Osteoblast (primary cell): ENCODE measurements around the gene LRRC4C. TPM values are rescaled to one million over a fixed set of nuclear protein-coding genes. Genes with fewer than 3 reads are reported as not detected.

Experiments used
- DNase-seq: peaks from one replicate; pipeline ENCODE4 v3.0.0; 2011; ENCODE audit warnings: low spot score, mixed read lengths; ENCODE audit not compliant: insufficient read length; ENCODE audit errors: missing footprints
- H2AFZ ChIP-seq: 2 replicates; pipeline ENCODE4 v1.6.0; 2011; ENCODE audit warnings: mild to moderate bottlenecking, low read length
- H3K27ac ChIP-seq: 2 replicates; pipeline ENCODE4 v1.5.1; 2011; ENCODE audit warnings: mild to moderate bottlenecking, low read depth, low read length, moderate library complexity
- H3K27me3 ChIP-seq: 2 replicates; pipeline ENCODE4 v1.6.0; 2012; ENCODE audit warnings: mild to moderate bottlenecking, control low read depth, inconsistent platforms, low read length, moderate library complexity; ENCODE audit not compliant: insufficient read depth
- H3K36me3 ChIP-seq: 2 replicates; pipeline ENCODE4 v1.5.1; 2011; ENCODE audit warnings: mild to moderate bottlenecking, low read length, control low read depth, moderate library complexity; ENCODE audit not compliant: insufficient read depth
- H3K4me1 ChIP-seq: 2 replicates; pipeline ENCODE4 v1.5.1; 2011; ENCODE audit warnings: mild to moderate bottlenecking, low read length, control low read depth, moderate library complexity; ENCODE audit not compliant: insufficient read depth
- H3K4me2 ChIP-seq: 2 replicates; pipeline ENCODE4 v1.6.0; 2011; ENCODE audit warnings: mild to moderate bottlenecking, low read length; ENCODE audit not compliant: insufficient read depth
- H3K4me3 ChIP-seq: fragments of 200-600 bp; sonication (generic); 3 replicates; pipeline ENCODE4 v1.5.1; 2012; ENCODE audit warnings: mild to moderate bottlenecking, low read length, inconsistent platforms; ENCODE audit not compliant: insufficient read depth
- H3K79me2 ChIP-seq: 2 replicates; pipeline ENCODE4 v1.6.0; 2012; ENCODE audit warnings: mild to moderate bottlenecking, low read length, control low read depth, inconsistent platforms; ENCODE audit not compliant: insufficient read depth
- H3K9me3 ChIP-seq: 2 replicates; pipeline ENCODE4 v1.5.1; 2011; ENCODE audit warnings: low read depth, low read length, control low read depth
- H4K20me1 ChIP-seq: 2 replicates; pipeline ENCODE4 v1.6.0; 2012; ENCODE audit warnings: mild to moderate bottlenecking, low read length, control low read depth; ENCODE audit not compliant: insufficient read depth
- total RNA-seq: library from RNA; depleted of rRNA; stranded (reverse); fragments of >200 nt; gene quantifications from 2 replicates; pipeline ENCODE4 v1.2.3, GENCODE V29; 2012
- TF ChIP-seq, protein P1 (sequence below): IDR thresholded peaks from 2 replicates; pipeline ENCODE4 v1.5.1; 2011; ENCODE audit warnings: mild to moderate bottlenecking, low read depth, low read length, moderate library complexity; ENCODE audit errors: extremely low read depth

The LRRC4C gene
- total RNA-seq, 1 donor, result 2.2 TPM

DNA sequence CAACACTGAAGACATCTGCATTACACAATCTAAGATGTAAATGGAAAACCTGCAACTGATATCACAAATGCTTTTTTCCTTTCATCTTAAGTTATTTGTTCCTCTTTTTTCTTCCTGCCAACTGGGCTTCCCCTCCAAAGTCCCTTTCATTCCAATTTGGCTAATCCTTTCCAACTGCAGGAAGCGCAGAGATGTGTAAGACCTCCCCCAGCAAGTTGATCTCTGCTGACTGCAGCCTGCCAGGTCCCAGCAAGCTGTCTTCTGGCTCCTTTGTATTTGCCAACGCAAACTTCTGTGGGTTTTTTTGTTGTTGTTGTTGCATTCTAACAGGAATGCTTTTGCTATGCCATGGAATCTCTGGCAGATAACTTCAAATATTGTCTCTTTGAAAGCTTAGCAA, 38.5 kb upstream of the LRRC4C start:
- Histone ChIP-seq H3K4me3 (no peak overlapping the region), H3K79me2 (no peaks in the 10 kb centered on the region), H3K36me3 (no peaks in the 10 kb centered on the region), H2AFZ (no peak overlapping the region), H3K27ac (no peak overlapping the region), H3K9me3 (no peaks in the 10 kb centered on the region), H4K20me1 (no peaks in the 10 kb centered on the region), H3K27me3 (no peaks in the 10 kb centered on the region), H3K4me1 (no peaks in the 10 kb centered on the region), H3K4me2 (no peak overlapping the region)
- TF ChIP-seq, protein P1, sequence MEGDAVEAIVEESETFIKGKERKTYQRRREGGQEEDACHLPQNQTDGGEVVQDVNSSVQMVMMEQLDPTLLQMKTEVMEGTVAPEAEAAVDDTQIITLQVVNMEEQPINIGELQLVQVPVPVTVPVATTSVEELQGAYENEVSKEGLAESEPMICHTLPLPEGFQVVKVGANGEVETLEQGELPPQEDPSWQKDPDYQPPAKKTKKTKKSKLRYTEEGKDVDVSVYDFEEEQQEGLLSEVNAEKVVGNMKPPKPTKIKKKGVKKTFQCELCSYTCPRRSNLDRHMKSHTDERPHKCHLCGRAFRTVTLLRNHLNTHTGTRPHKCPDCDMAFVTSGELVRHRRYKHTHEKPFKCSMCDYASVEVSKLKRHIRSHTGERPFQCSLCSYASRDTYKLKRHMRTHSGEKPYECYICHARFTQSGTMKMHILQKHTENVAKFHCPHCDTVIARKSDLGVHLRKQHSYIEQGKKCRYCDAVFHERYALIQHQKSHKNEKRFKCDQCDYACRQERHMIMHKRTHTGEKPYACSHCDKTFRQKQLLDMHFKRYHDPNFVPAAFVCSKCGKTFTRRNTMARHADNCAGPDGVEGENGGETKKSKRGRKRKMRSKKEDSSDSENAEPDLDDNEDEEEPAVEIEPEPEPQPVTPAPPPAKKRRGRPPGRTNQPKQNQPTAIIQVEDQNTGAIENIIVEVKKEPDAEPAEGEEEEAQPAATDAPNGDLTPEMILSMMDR, result no peak
- DNase-seq, result no peak

DNA sequence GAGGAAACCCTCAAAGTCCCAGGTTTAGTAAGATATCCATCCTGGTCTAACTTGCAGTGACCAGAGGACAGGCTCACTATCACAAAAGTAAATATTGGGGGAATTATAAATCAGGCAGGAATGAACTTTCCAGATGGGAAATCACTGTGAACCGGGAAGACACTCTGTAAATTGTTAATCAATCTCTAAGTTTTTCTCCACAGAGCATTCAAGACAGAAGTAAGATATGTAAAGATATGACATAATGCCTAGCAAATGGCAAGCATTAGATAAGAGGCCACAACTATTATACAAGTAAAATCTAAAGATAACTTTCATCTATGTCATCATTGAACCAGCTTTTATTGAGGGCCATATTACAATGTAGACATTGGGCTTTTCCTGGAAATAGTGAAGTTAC, 35.3 kb upstream of the LRRC4C start:
- Histone ChIP-seq H3K9me3 (no peaks in the 10 kb centered on the region), H3K27ac (no peak overlapping the region), H3K27me3 (no peaks in the 10 kb centered on the region), H3K36me3 (no peaks in the 10 kb centered on the region), H3K79me2 (no peaks in the 10 kb centered on the region), H2AFZ (no peak overlapping the region), H3K4me1 (no peaks in the 10 kb centered on the region), H3K4me2 (no peak overlapping the region), H3K4me3 (no peak overlapping the region), H4K20me1 (no peaks in the 10 kb centered on the region)
- TF ChIP-seq, protein P1, result no peak
- DNase-seq, result no peak

DNA sequence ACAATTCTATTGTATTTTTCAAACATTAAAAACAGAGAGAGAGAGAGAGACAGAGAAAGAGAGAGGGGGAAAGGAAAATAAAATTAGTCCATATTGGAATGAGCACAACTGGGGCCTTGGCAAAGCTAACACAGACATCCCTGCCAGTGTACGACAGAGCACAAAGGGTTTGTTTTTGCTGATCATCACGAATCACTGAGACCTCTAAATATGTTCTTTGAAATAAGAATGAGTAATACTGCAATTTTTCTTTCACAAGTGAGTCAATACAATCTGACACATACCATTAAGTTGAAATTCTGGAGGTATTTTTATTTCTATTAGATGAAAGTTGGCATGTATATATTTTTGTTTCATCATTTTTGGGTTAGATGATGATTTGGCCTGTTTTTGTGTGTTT, 27.0 kb upstream of the LRRC4C start:
- no peak for DNase-seq
- no peaks in the 10 kb centered on the region for H3K36me3 ChIP-seq
- no peak overlapping the region for H3K4me2 ChIP-seq
- H3K4me1 ChIP-seq, result no peaks in the 10 kb centered on the region
- H3K27me3 ChIP-seq, result no peaks in the 10 kb centered on the region
- no peak overlapping the region for H2AFZ ChIP-seq
- H3K27ac ChIP-seq, result no peak overlapping the region
- H3K79me2 ChIP-seq, result no peaks in the 10 kb centered on the region
- no peak overlapping the region for H3K4me3 ChIP-seq
- TF ChIP-seq, protein P1, result no peak
- no peaks in the 10 kb centered on the region for H4K20me1 ChIP-seq
- H3K9me3 ChIP-seq, result no peaks in the 10 kb centered on the region

DNA sequence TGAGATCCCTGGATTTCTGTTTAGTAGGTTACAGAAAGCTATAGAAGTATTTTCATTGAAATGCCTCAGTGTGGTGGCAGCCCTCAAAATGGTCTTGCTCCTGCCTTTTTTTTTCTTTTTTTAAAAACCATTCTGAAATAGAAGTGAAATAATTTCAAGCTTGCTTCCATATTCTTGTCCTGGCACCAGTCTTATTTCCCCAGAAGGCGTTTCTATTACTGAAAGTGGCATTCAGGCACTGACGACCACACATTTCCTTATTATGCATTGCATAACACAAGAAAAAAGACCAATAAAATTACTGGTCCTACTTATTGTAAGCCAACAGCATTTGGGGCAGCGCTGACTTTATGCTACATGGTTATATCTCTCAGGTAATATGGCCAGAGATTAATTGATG, 24.5 kb upstream of the LRRC4C start:
- Histone ChIP-seq H3K36me3 (no peaks in the 10 kb centered on the region), H3K4me3 (no peak overlapping the region), H3K27ac (no peak overlapping the region), H3K27me3 (no peaks in the 10 kb centered on the region), H3K4me2 (no peak overlapping the region), H2AFZ (no peak overlapping the region), H3K4me1 (no peaks in the 10 kb centered on the region), H3K79me2 (no peaks in the 10 kb centered on the region), H4K20me1 (no peaks in the 10 kb centered on the region), H3K9me3 (no peaks in the 10 kb centered on the region)
- no peak for DNase-seq
- TF ChIP-seq, protein P1, result no peak
